Peyer's patch (tissue), 4 donors: ENCODE data around the gene ATF6B. TPM values are rescaled to one million over a fixed set of nuclear protein-coding genes. Genes with fewer than 3 reads are reported as not detected.
A peak's percentile ranks its signal among the peaks of the same experiment; 100 is the strongest.

Source experiments
- DNase-seq, 3 donors: peaks; one replicate each; pipeline ENCODE4 v3.0.0-alpha.2; 2017 to 2019
- H3K27ac ChIP-seq, 4 donors: fragments of 200-600 bp; sonication (generic); one replicate each; pipeline ENCODE4 v1.5.1; 2016 to 2019
- H3K27me3 ChIP-seq, 2 donors: fragments of 200-600 bp; sonication (generic); one replicate each; pipeline ENCODE4 v1.5.1; 2019
- H3K36me3 ChIP-seq, 3 donors: fragments of 200-600 bp; sonication (generic); one replicate each; pipeline ENCODE4 v1.5.1; 2016 to 2019
- H3K4me1 ChIP-seq, 4 donors: fragments of 200-600 bp; sonication (generic); one replicate each; pipeline ENCODE4 v1.5.1; 2016 to 2019
- H3K4me3 ChIP-seq, 4 donors: fragments of 200-600 bp; sonication (generic); 1 replicate in 3 of 4; 2 replicates in 1 of 4; pipeline ENCODE4 v1.5.1; 2016 to 2019; ENCODE audit warnings: mild to moderate bottlenecking in 1 of 4
- H3K9me3 ChIP-seq, 4 donors: fragments of 200-600 bp; sonication (generic); one replicate each; pipeline ENCODE4 v1.5.1; 2016 to 2019; ENCODE audit warnings: mild to moderate bottlenecking in 1 of 4
- CTCF ChIP-seq, 6 experiments: fragments of 450-650 bp in 4 of 6; fragments of 200-600 bp in 2 of 6; sonication (generic) in 1 of 6; IDR thresholded peaks; one replicate each; pipeline ENCODE4 v1.5.1; 2017 to 2019; ENCODE audit warnings: antibody characterized with exemption in 6 of 6, mild to moderate bottlenecking in 3 of 6, moderate library complexity in 1 of 6
- POLR2A ChIP-seq, 2 donors: fragments of 450-650 bp; IDR thresholded peaks; one replicate each; pipeline ENCODE4 v1.5.1; 2017; ENCODE audit warnings: antibody characterized with exemption in 2 of 2, mild to moderate bottlenecking in 2 of 2, moderate library complexity in 2 of 2
- total RNA-seq, 4 donors: library from RNA; depleted of rRNA; stranded (reverse); fragments of >200 nt; gene quantifications; one replicate each; pipeline ENCODE4 v1.1.0, GENCODE V29; 2016

ATF6B gene
- total RNA-seq, 4 donors from 2014 or later = 75.3 to 408 (median 156) TPM

DNA sequence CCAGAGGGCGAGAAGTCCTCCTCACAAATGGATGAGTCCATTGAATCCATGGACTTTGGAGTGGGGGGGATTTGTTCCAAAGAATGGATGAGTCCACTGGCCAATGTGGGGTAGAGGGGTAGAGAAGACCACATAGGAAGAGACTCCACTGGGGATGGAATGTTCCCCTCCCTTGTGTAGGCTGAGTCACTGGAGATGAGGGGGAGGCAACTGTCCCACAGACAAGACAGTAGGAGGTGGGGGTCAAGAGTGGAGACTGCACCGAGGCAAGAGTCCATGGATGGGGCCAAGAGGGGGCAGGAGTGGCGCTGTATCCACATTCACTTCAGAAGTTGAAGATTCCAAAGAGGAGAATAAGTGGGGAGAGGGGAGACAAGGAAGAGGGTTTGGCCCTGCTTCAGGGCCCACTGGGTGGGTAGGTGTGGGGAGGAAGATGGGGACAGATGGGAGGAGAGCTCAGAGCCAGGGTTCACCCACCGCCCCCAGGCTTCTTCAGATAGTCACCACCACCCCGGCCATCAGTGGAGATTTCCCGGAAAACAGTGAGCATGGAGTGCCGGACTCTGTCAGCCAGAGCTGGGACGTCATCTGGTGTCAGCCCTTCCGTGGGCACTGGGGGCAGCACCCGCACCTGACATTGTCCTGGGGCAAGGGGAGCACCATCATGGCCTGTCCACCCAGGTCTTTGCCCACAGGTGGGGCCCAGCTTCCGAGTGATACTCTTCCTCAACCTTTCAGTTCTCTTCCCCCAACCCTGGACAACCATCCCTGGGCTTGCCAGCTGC is 41.0 kb upstream of the ATF6B start:
- peaks cover 0 to 44% (median 0%) of the 10 kb centered on the region in 3 donors for H3K36me3 ChIP-seq
- H3K4me1 ChIP-seq = peaks cover 0 to 4% (median 0%) of the 10 kb centered on the region in 4 donors
- TF ChIP-seq CTCF (IDR thresholded peaks at IDR 0.05) = no peak
- TF ChIP-seq POLR2A (IDR thresholded peaks at IDR 0.05) = no peak
- no peak overlapping the region for H3K27ac ChIP-seq
- no peak overlapping the region for H3K4me3 ChIP-seq
- H3K27me3 ChIP-seq = no peaks in the 10 kb centered on the region
- DNase-seq = peak in 1 of 3 donors; percentile 23
- H3K9me3 ChIP-seq = no peaks in the 10 kb centered on the region

- H3K27me3 ChIP-seq = no peaks in the 10 kb centered on the region
- H3K4me3 ChIP-seq = no peak overlapping the region
- no peak overlapping the region for H3K27ac ChIP-seq
- no peak for TF ChIP-seq CTCF (IDR thresholded peaks at IDR 0.05)
- TF ChIP-seq POLR2A (IDR thresholded peaks at IDR 0.05) = no peak
- H3K36me3 ChIP-seq = peaks cover 0 to 44% (median 0%) of the 10 kb centered on the region in 3 donors
- H3K4me1 ChIP-seq = peaks cover 0 to 4% (median 0%) of the 10 kb centered on the region in 4 donors
- DNase-seq = peak in 1 of 3 donors; percentile 16
- H3K9me3 ChIP-seq = no peaks in the 10 kb centered on the region
These were observed 40.3 kb upstream of the ATF6B start for GRCh38 chr6:32168350-32168749.

GRCh38 chr6:32167761-32168262 is 39.8 kb upstream of the ATF6B start:
- Histone ChIP-seq H3K27ac (no peak overlapping the region), H3K4me1 (peaks cover 0 to 1% (median 0%) of the 10 kb centered on the region in 4 donors), H3K27me3 (no peaks in the 10 kb centered on the region), H3K36me3 (peaks cover 0 to 44% (median 0%) of the 10 kb centered on the region in 3 donors), H3K4me3 (no peak overlapping the region), H3K9me3 (no peaks in the 10 kb centered on the region)
- DNase-seq = peak in 1 of 3 donors; percentile 5
- TF ChIP-seq POLR2A (IDR thresholded peaks at IDR 0.05) = no peak
- TF ChIP-seq CTCF (IDR thresholded peaks at IDR 0.05) = no peak

DNA sequence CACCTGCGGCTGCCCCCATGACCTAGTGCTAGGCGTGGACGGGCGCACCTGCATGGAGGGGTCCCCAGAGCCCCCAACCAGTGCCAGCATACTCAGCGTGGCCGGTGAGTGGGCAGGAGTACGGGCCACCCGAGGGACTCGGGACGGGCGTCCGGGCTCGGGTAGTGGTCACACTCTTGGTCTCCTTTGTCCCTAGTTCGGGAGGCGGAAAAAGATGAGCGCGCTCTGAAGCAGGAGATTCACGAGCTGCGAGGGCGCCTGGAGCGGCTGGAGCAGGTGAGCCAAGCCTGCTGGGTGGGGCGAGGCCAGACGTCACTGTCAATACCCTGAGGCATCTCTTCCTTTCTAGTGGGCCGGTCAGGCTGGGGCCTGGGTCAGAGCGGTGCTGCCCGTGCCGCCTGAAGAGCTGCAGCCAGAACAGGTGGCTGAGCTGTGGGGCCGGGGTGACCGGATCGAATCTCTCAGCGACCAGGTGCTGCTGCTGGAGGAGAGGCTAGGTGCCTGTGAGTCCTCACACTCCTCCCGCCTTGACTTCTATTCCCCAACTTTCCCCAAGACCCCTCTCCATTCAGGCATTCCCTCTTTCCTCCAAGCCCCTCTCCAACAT is 39.2 kb upstream of the ATF6B start:
- H3K9me3 ChIP-seq = no peaks in the 10 kb centered on the region
- no peaks in the 10 kb centered on the region for H3K27me3 ChIP-seq
- no peak overlapping the region for H3K4me3 ChIP-seq
- no peaks in the 10 kb centered on the region for H3K4me1 ChIP-seq
- peaks cover 0 to 49% (median 0%) of the 10 kb centered on the region in 3 donors for H3K36me3 ChIP-seq
- DNase-seq = peak in 1 of 3 donors; percentile 41
- TF ChIP-seq POLR2A (IDR thresholded peaks at IDR 0.05) = no peak
- TF ChIP-seq CTCF (IDR thresholded peaks at IDR 0.05) = no peak
- no peak overlapping the region for H3K27ac ChIP-seq

GRCh38 chr6:32166411-32167061 is 38.5 kb upstream of the ATF6B start:
- Histone ChIP-seq H3K9me3 (no peaks in the 10 kb centered on the region), H3K36me3 (peaks cover 0 to 51% (median 0%) of the 10 kb centered on the region in 3 donors), H3K27me3 (no peaks in the 10 kb centered on the region), H3K4me1 (no peaks in the 10 kb centered on the region), H3K4me3 (no peak overlapping the region), H3K27ac (no peak overlapping the region)
- DNase-seq = peak in 1 of 3 donors; percentile 50
- no peak for TF ChIP-seq POLR2A (IDR thresholded peaks at IDR 0.05)
